Activated CD4-positive, alpha-beta T cell treated with anti-CD3 and anti-CD28 coated beads, Interleukin-2, Interleukin-4, amounts not matched to agents 100 ng/mL and 50 ng/mL, durations not matched to agents 16 hours and 8 hours (primary cell): Measurements from ENCODE around the gene ASF1A.
"Not testable (repeated sequence)": the region's sequence is repeated elsewhere in the genome, so short reads cannot be mapped to it uniquely, and the experiment has no call there.

ENCODE experiments used
- DNase-seq: peaks from one replicate; pipeline ENCODE4 v3.0.0-alpha.2; 2020; ENCODE audit warnings: low spot score

ASF1A gene

DNA sequence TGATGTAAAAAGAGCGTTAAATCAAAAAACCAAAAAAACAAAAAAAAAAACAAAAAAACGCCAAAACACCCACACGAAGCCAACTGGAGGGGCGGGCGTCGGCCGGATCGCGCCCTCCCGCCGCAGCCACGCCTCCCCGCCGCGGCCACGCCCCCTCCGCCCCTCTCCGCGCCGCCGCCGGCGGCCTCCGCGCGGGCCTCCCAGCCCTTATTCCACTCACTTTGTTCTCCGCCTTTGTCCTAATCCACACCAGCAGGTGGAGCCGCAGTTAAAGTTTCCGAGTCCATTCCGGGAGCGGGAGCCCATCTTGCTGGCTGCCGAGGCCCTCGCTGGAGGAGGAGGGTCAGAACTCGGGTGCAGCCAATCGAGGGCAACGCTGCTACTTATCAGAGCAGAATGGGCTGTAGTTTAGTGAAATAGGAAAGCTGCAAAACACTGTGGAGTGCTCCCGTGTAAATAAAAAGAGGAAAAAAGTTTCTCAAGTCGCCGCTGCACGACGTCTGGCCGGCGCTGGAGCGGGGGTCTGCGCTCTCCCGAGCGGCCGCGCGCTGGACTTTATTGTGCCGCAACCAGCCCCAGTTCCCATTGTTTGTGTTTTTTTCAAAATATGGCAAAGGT lies at the start of gene ASF1A:
Gene ASF1A, plus strand, starts transcription at position 346 of the 618 bp plus-strand sequence. Its CDS starts 262 bp downstream, at position 608.
- DNase-seq: peak; percentile 99

DNA sequence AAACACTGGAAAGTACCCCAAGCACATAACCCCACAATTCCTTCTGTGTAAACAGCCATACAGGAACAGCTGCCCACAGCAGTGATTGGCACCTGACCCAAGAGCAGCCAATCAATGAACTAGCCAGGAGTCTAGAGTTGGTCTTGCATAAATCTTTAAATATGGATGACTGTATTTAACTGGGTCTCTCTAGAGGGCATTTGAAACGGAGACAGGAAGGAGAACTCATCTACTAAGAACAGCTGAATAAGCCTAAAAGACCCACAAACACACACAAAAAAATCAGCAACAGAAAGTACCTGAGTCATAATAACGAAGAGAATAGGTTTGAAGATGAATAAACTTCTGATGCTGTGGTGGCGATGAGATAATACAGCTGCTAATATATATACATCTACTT lies 49.0 kb upstream of the ASF1A start:
- peak; percentile 80 for DNase-seq

DNA sequence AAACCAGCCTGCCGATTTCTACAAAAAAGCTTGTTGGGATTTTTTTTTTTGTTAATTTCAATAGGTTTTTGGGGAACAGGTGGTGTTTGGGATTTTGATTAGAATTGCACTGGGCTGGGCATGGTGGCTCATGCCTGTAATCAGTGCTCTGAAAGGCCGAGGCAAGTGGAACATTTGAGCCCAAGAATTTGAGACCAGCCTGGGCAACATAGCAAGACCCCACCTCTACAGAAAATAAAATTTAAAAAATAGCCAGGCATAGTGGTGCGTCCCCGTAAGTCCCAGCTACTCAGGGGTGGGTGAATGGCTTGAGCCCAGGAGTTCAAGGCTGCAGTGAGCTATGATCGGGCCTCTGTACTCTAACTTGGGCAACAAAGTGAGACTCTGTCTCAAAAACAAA lies 40.5 kb upstream of the ASF1A start:
- DNase-seq: no peak

DNA sequence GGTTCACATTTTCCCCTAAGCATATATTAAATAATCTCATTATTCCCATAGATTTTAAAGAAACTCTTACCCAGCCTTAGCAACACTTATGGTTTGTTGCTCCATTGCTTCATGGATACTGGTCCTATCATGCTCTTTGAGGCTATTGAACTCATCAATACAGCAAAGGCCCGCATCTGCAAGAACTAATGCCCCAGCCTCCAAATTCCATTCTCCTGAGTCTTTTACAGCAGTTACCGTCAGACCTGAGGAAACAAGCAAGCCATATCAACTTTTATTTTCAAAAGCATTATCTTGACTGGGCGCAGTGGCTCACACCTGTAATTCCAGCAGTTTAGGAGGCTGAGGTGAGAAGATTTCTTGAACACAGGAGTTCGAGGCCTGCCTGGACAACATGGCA lies 37.7 kb upstream of the ASF1A start:
- DNase-seq: no peak

DNA sequence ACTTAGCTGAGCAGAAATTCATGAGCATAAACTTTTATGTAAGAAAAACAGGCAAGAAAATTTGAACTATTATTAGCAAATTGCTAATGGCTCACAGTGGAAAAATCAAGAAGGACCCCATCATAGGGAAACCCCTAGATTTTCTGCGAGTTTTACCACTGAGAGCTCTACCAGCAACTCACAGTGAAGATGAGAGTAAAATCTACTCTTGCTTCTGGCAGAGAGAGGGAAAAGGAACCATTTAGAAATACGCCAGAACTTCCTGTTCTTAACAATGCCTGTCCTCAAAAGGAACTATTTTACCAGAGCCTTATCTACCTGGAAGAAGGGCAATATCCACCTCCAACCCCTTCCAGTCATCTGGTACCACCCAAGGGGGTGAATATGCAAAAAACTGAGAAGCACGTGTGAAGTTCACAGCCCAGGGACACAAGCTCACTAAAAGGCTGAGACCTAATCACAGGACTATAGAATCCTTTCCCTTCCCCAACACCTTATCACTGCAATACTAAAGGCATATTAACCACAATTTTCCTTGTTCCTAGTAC lies 34.4 kb upstream of the ASF1A start:
- DNase-seq: no peak

DNA sequence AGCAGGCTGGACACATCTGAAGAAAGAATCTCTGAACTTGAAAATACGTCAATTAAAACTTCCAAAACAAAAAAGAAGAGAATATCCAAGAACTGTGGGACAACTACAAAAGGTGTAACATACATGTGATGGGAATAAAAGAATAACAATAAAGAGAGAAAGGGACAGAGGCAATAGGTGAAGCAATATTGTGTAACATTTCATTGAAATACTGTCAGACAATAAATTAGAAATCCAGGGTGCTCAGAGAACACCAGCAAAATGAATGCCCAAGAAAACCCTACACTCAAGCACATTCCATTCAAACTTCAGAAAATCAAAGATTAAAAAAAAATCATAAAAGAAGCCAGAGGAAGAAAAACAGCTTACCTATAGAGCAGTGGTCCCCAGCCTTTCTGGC lies 33.6 kb upstream of the ASF1A start:
- DNase-seq: no peak

DNA sequence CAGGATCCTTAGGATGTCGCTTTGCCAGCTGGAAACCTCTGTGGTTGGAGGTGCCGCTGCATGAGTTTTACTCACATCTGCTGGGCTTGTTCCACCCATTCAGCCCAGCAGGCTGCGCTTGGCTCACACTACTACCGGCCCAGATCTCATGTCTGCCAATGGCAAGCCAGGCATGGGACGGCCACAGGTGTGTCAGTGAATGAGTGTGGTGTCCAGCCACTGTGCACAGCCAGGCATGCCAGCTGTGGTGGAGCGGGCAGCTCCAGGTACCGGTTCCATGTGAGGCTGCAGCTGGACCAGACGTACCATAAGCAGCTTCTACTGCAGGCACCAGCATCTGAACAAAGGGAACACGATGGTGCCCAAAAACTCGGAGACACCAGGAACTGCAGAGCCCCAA lies 33.1 kb upstream of the ASF1A start:
- DNase-seq: no peak

DNA sequence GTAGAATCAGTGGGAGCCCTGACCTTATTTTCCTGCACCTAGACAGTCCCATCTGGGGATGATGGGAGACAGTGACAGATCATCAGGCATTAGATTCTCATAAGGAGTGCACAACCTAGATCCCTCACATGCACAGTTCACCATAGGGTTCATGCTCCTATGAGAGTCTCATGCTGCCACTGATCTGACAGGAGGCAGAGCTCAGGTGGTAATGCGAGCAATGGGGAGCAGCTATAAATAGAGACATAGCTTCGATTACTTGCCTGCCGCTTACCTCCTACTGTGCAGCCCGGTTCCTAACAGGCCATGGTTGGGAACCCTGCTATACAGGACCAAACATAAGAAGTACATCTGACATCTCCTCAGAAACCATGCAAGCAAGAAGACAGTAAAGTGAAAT lies 31.5 kb upstream of the ASF1A start:
- DNase-seq: no peak

DNA sequence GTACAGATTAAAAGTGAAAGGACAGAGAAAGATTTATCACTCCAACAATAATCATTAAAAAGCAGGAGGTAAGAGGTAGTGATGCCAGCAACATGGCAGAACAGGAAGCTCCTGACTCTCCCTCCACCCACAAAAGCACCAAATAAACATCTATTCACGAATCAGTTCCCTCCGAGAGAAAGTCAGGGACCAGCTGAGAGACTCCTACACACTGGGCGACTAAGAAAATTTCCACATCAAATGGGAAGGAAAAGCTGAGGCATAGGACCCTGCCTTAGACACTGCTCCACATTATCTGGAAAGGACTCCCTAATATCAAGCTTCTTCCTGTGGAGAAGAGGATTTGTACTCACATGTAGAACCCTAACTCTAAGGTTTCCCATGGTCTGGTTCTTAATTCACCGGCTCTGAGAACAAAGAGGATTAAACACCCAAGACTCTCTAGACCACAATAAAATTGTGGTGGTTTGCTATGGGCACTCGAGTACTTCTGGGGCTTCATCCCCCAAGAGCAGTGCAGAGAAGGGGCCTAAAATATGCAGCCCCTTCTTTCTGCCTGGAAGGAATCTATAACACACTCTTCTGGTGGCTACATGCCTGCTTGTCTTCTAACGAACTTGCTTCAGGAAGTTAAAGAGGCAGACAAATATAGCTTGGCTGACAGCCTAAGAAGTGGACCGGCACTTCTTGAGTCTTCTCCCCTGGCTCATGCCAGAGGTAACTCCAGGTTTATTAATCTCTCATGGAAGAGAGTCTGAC lies 29.4 kb upstream of the ASF1A start:
- no peak for DNase-seq

DNA sequence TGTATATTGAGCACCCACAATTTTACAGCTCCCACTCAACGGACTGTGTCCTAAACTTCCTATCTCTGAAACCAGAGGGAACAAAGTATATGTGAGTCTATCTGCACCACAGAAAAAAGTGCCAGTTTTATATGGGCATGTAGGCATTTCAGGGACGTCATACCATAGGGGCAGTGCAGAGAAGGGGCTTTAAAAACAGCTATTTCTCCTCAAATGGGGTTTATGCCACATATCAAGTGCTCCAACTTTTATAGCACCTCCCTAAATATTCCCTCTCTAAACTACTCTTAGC lies 28.9 kb upstream of the ASF1A start:
- DNase-seq: no peak

DNA sequence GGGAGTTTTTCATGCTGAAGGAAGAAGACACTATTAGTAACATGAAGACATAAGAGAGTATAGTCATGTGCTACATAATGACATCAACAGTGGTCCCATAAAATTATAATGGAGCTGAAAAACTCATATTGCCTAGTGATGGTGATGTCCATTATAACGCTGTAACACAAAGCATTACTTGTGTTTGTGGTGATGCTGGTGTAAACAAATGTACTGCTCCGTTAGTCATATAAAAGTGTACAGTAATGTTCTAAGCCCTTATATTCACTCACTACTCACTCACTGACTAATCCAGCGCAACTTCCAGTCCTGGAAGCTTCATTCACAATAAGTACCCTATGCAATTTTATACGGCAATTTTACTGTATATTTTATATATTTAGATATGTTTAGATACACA lies 26.8 kb upstream of the ASF1A start:
- no peak for DNase-seq

DNA sequence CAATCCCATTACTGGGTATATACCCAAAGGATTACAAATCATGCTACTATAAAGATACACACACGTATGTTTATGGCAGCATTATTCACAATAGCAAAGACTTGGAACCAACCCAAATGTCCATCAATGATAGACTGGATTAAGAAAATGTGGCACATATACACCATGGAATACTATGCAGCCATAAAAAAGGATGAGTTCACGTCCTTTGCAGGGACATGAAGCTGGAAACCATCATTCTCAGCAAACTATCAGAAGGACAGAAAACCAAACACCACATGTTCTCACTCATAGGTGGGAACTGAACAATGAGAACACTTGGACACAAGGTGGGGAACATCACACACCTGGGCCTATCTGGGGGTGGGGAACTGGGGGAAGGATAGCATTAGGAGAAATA lies 25.1 kb upstream of the ASF1A start:
- DNase-seq: not testable (repeated sequence)

DNA sequence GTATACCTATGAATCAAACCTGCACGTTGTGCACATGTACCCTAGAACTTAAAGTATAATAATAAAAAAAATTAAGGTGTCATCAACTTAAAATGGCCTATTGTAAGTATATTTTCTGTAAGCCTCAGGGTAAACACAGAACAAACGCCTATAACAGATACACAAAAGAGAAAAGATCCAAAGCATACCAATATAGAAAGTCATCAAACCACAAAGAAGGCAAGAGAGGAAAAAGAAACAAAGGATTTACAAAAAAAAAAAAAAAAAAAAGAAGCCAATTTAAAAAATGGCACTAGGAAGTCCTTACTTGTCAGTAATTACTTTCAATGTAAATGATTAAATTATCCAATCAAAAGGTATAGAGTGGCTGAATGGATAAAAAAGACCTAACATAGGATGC lies 24.6 kb upstream of the ASF1A start:
- no peak for DNase-seq

DNA sequence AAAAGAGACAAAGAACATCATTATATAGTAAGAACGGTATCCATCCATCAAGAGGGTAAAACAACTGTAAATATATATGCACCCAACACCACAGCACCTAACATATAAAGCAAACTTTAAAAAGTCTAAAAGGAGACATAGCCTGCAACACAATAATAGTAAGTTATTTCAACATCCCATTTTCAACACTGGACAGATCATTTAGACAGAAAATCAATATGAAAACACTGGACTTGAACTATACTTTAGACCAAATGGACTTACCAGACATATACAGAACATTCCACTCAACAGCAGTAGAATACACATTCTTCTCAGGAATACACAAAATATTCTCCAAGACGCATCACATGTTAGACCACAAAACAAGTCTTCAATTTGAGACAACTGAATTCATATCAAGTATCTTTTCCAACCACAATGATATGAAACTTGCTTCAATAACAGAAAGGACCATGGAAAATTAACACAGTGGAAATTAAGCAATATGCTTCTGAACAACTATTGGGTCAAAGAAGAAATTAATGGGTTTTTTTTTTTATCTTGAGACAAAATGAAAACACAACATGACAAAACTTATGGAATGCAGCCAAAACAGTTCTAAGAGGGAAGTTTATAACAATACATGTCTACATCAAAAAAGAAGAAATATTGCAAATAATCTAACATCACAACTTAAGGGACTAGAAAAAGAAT lies 23.9 kb upstream of the ASF1A start:
- no peak for DNase-seq

DNA sequence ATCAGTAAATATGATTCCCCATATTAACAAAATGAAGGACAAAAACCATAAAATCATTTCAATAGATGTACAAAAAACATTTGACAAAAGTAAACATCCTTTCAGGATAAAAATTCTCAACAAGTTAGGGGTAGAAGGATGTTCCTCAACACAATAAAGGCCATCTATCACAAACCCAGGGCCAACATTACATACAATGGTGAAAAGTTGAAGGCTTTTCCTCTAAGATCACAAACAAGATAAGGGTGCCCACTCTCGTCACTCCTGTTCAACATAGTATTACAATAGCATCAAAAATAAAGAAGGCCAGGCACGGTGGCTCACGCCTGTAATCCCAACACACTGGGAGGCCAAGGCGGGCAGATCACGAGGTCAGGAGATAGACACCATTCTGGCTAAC lies 22.6 kb upstream of the ASF1A start:
- DNase-seq: no peak

DNA sequence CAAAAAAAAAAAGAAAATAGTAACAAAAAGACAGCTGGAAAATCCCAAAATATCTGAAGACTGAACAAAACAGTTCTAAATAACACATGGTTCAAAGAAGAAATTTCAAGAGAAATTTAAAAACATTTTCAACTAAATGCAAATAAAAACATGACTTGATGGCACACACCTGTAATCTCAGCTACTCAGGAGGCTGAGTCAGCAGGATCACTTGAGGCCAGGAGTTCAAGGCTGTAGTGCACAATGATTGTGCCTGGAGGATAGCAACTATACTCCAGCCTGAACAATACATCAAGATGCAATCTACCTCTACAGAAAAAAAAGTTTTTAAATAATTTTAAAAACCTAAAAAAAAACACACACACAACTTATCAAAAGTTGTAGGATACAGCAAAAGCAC lies 21.6 kb upstream of the ASF1A start:
- no peak for DNase-seq

DNA sequence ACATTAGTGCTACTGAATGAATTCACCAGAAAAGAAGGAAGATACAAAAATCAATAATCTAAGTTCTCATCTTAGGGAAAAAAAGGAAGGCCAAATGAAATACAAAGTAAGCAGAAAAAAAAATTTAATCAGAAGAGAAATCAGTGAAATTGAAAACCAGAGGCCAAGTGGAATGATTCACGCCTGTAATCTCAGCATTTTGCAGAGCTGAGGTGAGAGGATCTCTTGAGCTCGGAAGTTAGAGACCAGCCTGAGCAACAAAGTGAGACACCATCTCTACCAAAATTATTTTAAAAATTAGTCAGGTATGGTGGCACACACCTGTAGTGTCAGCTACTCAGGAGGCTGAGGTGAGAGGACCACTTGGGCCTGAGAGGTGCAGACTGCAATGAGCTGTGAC lies 21.2 kb upstream of the ASF1A start:
- no peak for DNase-seq

DNA sequence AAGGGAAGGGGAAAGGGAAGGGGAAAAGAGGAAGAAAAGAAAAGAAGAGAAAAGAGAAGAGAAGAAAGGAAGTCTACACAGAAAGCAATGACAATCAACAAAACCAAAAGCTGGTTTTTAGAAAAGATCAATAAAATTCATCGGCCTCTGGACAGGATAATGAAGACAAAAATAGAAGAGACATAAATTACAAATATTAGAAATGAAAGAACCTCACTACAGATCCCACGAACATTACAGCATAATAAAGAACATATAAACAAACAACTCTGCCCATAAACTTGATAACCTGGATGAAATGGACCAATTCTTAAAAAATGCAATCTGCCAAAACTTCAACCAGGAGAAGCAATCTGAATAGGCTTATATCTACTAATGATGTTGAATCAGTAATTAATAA lies 20.7 kb upstream of the ASF1A start:
- no peak for DNase-seq

DNA sequence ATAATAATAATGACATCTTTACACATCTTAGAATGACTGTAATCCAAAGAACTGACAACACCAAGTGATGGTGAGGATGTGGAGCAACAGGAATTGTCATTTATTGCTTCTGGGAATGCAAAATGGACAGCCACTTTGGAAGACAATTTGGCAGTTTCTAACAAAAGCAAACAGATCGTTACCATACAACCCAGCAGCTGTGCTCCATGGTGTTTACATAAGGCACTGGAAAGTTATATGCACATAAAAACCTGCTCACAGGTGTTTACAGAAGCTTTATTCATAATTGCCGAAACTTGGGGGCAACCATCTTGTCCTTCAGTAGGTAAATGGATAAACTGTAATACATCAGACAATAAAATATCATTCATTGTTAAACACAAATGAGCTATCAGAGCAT lies 18.3 kb upstream of the ASF1A start:
- no peak for DNase-seq

DNA sequence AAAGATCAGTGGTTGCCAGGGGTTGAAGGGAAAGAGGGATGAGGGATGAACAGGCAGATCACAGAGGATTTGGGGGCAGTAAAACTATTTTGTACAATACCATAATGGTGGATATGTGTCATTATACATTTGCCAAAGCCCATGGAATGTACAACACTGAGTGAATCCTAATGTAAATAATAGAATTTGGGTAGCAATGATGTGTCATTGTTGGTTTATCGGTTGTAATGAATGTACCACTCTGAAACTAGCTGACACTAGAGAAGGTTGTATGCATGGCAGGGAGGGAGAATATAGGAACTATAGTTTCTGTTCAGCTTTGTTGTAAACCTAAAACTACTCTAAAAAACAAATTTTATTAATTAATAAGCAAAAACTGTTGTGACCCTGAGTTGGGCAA lies 17.8 kb upstream of the ASF1A start:
- DNase-seq: no peak

DNA sequence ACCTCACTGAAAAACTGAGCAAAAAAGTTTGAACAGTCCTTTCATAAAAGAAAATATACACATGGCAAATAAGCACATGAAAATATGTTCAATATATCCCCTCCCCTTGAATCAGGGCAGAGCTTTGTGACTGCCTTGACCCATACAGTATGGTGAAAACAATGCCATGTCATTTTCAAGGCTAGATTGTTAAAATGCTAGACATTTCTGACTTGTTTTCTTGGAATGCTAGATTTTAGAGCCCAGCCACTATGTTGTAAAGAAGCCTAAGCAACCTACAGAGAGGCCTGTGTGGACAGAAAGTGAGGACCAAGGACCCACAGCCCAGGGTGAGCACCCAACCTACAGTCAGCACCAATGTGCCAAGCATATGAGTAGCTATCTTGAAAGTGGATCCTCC lies 17.1 kb upstream of the ASF1A start:
- DNase-seq: no peak

DNA sequence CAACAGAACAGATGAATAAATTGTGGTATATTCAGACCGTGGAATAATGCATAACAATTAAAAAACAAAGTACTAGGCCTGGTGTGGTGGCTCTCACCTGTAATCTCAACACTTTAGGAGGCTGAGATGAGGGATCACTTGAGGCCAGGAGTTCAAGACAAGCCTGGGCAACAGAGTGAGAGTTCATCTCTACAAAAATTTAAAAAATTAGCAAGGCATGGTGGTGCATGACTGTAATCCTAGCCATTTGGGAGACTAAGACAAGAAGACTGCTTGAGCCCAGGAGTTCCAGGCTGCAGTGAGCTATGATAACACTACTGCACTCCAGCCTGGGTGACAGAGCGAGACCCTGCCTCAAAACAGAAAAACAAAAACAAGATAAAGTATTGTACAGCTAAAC lies 16.1 kb upstream of the ASF1A start:
- DNase-seq: no peak
